Vagina (tissue), 2 donors: ENCODE results near the gene RWDD2A. TPM values are rescaled to one million over a fixed set of nuclear protein-coding genes. Genes with fewer than 3 reads are reported as not detected.

ENCODE experiments used
- DNase-seq, 2 donors: peaks; one replicate each; pipeline ENCODE4 v3.0.0-alpha.2; 2017; ENCODE audit errors: extremely low spot score in 2 of 2
- H3K27ac ChIP-seq: fragments of 200-600 bp; sonication (generic); one replicate; pipeline ENCODE4 v1.5.1; 2019
- H3K27me3 ChIP-seq: fragments of 200-600 bp; sonication (generic); one replicate; pipeline ENCODE4 v1.5.1; 2019
- H3K36me3 ChIP-seq, 2 donors: fragments of 200-600 bp; sonication (generic); one replicate each; pipeline ENCODE4 v1.5.1; 2017 to 2019
- H3K4me1 ChIP-seq: fragments of 200-600 bp; sonication (generic); one replicate; pipeline ENCODE4 v1.5.1; 2019
- H3K4me3 ChIP-seq, 2 donors: fragments of 200-600 bp; sonication (generic); 1 replicate in 1 of 2; 2 replicates in 1 of 2; pipeline ENCODE4 v1.5.1; 2016 to 2019
- H3K9me3 ChIP-seq: fragments of 200-600 bp; sonication (generic); one replicate; pipeline ENCODE4 v1.5.1; 2019
- CTCF ChIP-seq, 3 experiments: fragments of 450-650 bp in 2 of 3; fragments of 200-600 bp in 1 of 3; sonication (generic) in 1 of 3; IDR thresholded peaks; one replicate each; pipeline ENCODE4 v1.5.1; 2017 to 2019; ENCODE audit warnings: antibody characterized with exemption in 3 of 3, mild to moderate bottlenecking in 2 of 3, moderate library complexity in 2 of 3
- POLR2A ChIP-seq, 2 donors: fragments of 450-650 bp; IDR thresholded peaks; one replicate each; pipeline ENCODE4 v1.6.1; 2017; ENCODE audit warnings: antibody characterized with exemption in 2 of 2, mild to moderate bottlenecking in 2 of 2, moderate library complexity in 2 of 2
- POLR2AphosphoS5 ChIP-seq, 2 donors: sonication (generic); formaldehyde crosslinking; IDR thresholded peaks; one replicate each; pipeline ENCODE4 v1.9.0; 2017; ENCODE audit warnings: antibody characterized with exemption in 2 of 2, mild to moderate bottlenecking in 2 of 2, low read depth in 1 of 2; ENCODE audit not compliant: insufficient read depth in 1 of 2
- intact Hi-C: fragments of 100-400 bp; cut with DNase I; formaldehyde crosslinking; loops from one replicate; pipeline ENCODE4 v1.15.1; 2023
- total RNA-seq: library from RNA; depleted of rRNA; stranded (reverse); fragments of >200 nt; gene quantifications from one replicate; pipeline ENCODE4 v1.2.3, GENCODE V29; 2016

RWDD2A gene
- total RNA-seq, 1 donor from 2014 or later = 2.0 TPM

- H3K27ac ChIP-seq = no peak overlapping the region
- H3K36me3 ChIP-seq = no peaks in the 10 kb centered on the region
- intact Hi-C loops = no loop called here
Measured at GRCh38 chr6:83198486-83199172, 5.5 kb downstream of the RWDD2A start.

GRCh38 chr6:83199173-83199862, 6.2 kb downstream of the RWDD2A start:
- Histone ChIP-seq H3K4me3 (no peak overlapping the region), H3K27ac (no peak overlapping the region), H3K4me1 (peaks cover 8% of the 10 kb centered on the region), H3K27me3 (no peaks in the 10 kb centered on the region), H3K36me3 (no peaks in the 10 kb centered on the region), H3K9me3 (no peaks in the 10 kb centered on the region)
- TF ChIP-seq CTCF (IDR thresholded peaks at IDR 0.05) = no peak
- intact Hi-C loops = no loop called here
- DNase-seq = no peak

More at GRCh38 chr6:83198486-83199172, 5.5 kb downstream of the RWDD2A start:
- no peak for TF ChIP-seq POLR2A (IDR thresholded peaks at IDR 0.05)
- TF ChIP-seq CTCF (IDR thresholded peaks at IDR 0.05) = no peak
- TF ChIP-seq POLR2AphosphoS5 (IDR thresholded peaks at IDR 0.05; ENCODE audit: insufficient read depth in 1 of 2, low read depth in 1 of 2) = no peak
- Histone ChIP-seq H3K4me3 (no peak overlapping the region), H3K9me3 (no peaks in the 10 kb centered on the region), H3K27me3 (no peaks in the 10 kb centered on the region), H3K4me1 (peaks cover 13% of the 10 kb centered on the region)
- DNase-seq = no peak

- Histone ChIP-seq H3K36me3 (no peaks in the 10 kb centered on the region), H3K9me3 (no peaks in the 10 kb centered on the region), H3K4me1 (peaks cover 2% of the 10 kb centered on the region), H3K27me3 (no peaks in the 10 kb centered on the region), H3K4me3 (no peak overlapping the region), H3K27ac (no peak overlapping the region)
- intact Hi-C loops = no loop called here
- DNase-seq = no peak
- TF ChIP-seq POLR2AphosphoS5 (IDR thresholded peaks at IDR 0.05; ENCODE audit: insufficient read depth in 1 of 2, low read depth in 1 of 2) = no peak
Measured at GRCh38 chr6:83199863-83200225, 6.7 kb downstream of the RWDD2A start.

- Histone ChIP-seq H3K4me1 (no peaks in the 10 kb centered on the region), H3K27ac (no peak overlapping the region), H3K4me3 (no peak overlapping the region), H3K36me3 (no peaks in the 10 kb centered on the region), H3K27me3 (no peaks in the 10 kb centered on the region), H3K9me3 (no peaks in the 10 kb centered on the region)
- intact Hi-C loops = no loop called here
- DNase-seq = no peak
- TF ChIP-seq POLR2A (IDR thresholded peaks at IDR 0.05) (no peak), POLR2AphosphoS5 (IDR thresholded peaks at IDR 0.05; ENCODE audit: insufficient read depth in 1 of 2, low read depth in 1 of 2) (no peak), CTCF (IDR thresholded peaks at IDR 0.05) (no peak)
Measured at GRCh38 chr6:83202031-83202430, 8.9 kb downstream of the RWDD2A start.

- no peaks in the 10 kb centered on the region for H3K4me1 ChIP-seq
- no peak overlapping the region for H3K27ac ChIP-seq
- H3K36me3 ChIP-seq = no peaks in the 10 kb centered on the region
- no peak overlapping the region for H3K4me3 ChIP-seq
- H3K9me3 ChIP-seq = no peaks in the 10 kb centered on the region
- intact Hi-C loops = no loop called here
- DNase-seq = no peak
- H3K27me3 ChIP-seq = no peaks in the 10 kb centered on the region
- TF ChIP-seq POLR2A (IDR thresholded peaks at IDR 0.05) (no peak), POLR2AphosphoS5 (IDR thresholded peaks at IDR 0.05; ENCODE audit: insufficient read depth in 1 of 2, low read depth in 1 of 2) (peak in 1 of 2 donors; percentile 18), CTCF (IDR thresholded peaks at IDR 0.05) (peak; percentile 48 to 58 (median 50))
Measured at GRCh38 chr6:83215131-83216047, 22.2 kb downstream of the RWDD2A start.
